Kidney epithelial cell (primary cell): ENCODE data around the gene AOX1. TPM values are rescaled to one million over a fixed set of nuclear protein-coding genes. Genes with fewer than 3 reads are reported as not detected.

Source experiments
- DNase-seq: peaks from one replicate; pipeline ENCODE4 v3.0.0-alpha.2; 2010; ENCODE audit warnings: low read depth
- H3K27me3 ChIP-seq: 2 replicates; pipeline ENCODE4 v1.6.0; 2011; ENCODE audit warnings: low read length; ENCODE audit not compliant: control insufficient read depth, insufficient read depth
- H3K36me3 ChIP-seq: 2 replicates; pipeline ENCODE4 v1.5.1; 2011; ENCODE audit warnings: low read length; ENCODE audit not compliant: control insufficient read depth, insufficient read depth
- H3K4me3 ChIP-seq: 2 replicates; pipeline ENCODE4 v1.5.1; 2011; ENCODE audit warnings: low read depth, mild to moderate bottlenecking, control low read depth, low read length
- total RNA-seq: library from RNA; depleted of rRNA; stranded (reverse); fragments of >200 nt; gene quantifications from 2 replicates; pipeline ENCODE4 v1.2.3, GENCODE V29; 2015
- TF ChIP-seq, protein P1 (sequence below): IDR thresholded peaks from 2 replicates; pipeline ENCODE4 v1.5.1; 2011; ENCODE audit warnings: mild to moderate bottlenecking, moderate library complexity, low read length, control low read depth, inconsistent platforms; ENCODE audit not compliant: insufficient read depth, poor library complexity, severe bottlenecking

The AOX1 gene
- total RNA-seq, 1 donor from 2014 or later: 0.88 TPM

DNA sequence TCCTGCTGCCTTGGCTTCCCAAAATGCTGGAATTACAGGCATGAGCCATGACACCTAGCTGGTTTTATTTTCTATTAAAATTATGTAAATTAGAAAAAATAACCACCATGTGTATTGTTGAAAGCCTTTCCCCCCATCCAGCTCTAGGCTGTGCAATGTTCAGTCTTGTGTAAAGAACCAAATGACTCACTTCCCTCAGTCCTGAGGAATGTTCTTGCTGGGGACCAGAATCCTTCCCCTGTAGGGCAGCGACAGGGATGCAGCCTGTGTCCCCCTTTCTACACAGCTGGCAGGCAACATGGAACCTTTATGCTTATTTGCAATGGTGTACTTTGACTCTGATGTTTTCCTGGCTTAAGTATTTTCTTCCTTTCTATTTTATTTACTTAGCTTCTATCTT lies 29.4 kb downstream of the AOX1 start:
- Histone ChIP-seq H3K36me3 (no peaks in the 10 kb centered on the region), H3K4me3 (no peak overlapping the region), H3K27me3 (no peaks in the 10 kb centered on the region)
- DNase-seq: peak; percentile 73
- TF ChIP-seq, protein P1, sequence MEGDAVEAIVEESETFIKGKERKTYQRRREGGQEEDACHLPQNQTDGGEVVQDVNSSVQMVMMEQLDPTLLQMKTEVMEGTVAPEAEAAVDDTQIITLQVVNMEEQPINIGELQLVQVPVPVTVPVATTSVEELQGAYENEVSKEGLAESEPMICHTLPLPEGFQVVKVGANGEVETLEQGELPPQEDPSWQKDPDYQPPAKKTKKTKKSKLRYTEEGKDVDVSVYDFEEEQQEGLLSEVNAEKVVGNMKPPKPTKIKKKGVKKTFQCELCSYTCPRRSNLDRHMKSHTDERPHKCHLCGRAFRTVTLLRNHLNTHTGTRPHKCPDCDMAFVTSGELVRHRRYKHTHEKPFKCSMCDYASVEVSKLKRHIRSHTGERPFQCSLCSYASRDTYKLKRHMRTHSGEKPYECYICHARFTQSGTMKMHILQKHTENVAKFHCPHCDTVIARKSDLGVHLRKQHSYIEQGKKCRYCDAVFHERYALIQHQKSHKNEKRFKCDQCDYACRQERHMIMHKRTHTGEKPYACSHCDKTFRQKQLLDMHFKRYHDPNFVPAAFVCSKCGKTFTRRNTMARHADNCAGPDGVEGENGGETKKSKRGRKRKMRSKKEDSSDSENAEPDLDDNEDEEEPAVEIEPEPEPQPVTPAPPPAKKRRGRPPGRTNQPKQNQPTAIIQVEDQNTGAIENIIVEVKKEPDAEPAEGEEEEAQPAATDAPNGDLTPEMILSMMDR: peak; percentile 7

DNA sequence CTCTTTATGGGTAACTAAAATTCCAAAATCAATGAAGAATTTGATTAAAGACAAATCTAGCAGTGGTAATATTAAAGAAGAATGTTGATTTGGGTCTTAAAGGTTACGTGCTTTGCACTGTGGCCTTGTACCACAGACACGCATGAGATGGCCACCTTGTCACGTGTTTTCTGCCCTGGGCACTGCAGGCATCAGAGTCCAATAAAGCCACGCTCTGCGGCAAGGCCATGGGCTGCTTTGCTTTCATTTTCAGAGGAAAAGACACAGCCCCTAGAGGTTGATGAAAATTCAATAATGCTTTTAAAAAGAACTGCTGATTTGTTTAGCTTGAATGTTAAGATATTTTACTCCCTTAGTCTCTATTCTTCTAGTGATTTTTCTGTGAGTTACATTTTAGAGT lies 30.4 kb downstream of the AOX1 start:
- Histone ChIP-seq H3K36me3 (no peaks in the 10 kb centered on the region), H3K4me3 (no peak overlapping the region), H3K27me3 (no peaks in the 10 kb centered on the region)
- TF ChIP-seq, protein P1: no peak
- no peak for DNase-seq

DNA sequence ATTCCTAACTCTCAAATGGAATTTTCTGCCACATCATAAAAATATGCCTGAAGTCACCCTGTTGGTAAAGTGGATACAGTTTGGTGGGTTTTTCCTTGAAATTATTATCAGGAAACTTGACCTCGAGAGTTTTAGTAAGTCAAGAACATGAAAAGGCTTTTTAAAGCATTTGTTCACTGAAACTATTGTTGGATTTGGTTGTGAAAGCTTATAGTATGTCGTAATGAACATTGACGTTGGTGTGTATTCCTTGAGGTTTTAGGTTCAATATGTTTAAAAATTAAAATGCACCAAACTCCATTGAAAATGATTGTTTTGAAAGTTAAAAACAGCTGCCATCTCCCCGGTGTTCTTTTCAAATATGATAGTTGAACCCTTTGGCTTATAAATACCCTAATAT lies 30.8 kb downstream of the AOX1 start:
- TF ChIP-seq, protein P1: no peak
- no peak for DNase-seq
- no peaks in the 10 kb centered on the region for H3K36me3 ChIP-seq
- no peak overlapping the region for H3K4me3 ChIP-seq
- H3K27me3 ChIP-seq: no peaks in the 10 kb centered on the region

DNA sequence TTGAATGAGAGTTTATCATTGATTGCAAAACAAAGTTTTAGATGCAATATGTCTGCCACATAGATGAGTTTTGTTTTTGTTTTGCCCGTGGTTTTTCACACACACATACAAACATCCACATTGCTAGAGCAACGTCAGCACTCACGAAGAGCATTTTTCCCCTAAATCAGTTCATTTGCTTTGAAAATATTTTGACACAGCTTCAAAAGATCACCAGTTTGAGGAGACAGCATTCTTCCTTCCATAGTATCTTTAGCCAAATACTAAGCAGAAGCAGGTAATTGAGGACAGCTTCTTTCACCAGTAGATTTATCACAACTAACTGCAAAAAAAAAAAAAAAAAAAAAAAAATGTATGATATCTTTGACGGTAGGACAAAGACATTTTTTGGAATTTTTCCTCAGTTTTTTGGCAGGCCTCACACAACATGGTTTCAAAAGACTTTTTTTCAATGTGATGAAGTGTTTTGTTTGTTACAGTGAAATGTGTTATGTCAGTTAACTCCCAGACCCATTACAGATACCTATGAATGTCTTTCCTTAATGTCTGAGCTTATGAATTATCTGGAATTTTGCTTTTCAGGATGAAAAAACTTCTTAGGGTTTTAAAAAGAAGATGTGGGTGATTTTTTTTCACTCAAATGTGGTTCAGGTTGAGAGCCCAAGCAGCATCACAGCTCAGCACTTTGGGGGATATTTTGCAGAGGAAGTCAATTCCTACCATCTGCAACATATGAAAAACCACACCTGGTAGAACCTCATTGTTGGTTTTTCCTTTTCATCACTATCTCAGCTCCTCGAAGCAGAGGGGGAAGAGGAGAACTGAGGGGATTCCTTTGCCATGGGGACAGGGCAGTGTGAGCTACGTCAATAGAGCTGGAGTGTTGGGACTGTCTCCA lies 31.6 kb downstream of the AOX1 start:
- TF ChIP-seq, protein P1: no peak
- Histone ChIP-seq H3K36me3 (no peaks in the 10 kb centered on the region), H3K4me3 (no peak overlapping the region), H3K27me3 (no peaks in the 10 kb centered on the region)
- DNase-seq: no peak

DNA sequence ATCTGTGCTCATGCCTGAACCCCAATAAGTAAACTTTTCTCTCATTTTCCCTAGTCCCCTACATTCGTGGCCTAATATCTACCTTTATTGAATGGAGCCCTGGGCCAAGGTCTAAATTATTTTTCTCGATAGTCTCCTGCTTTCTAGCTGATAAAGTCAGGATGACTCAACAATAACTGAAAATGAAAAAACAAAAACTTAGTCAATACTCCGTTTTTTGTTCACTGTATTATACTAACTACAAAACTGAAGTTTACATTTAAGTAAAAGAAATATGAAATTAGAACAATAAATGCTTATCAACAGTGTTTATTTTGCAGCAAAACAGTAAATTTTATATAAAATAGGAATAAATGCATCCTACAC lies 32.2 kb downstream of the AOX1 start:
- H3K4me3 ChIP-seq: no peak overlapping the region
- no peaks in the 10 kb centered on the region for H3K36me3 ChIP-seq
- DNase-seq: no peak
- H3K27me3 ChIP-seq: no peaks in the 10 kb centered on the region
- TF ChIP-seq, protein P1: no peak

DNA sequence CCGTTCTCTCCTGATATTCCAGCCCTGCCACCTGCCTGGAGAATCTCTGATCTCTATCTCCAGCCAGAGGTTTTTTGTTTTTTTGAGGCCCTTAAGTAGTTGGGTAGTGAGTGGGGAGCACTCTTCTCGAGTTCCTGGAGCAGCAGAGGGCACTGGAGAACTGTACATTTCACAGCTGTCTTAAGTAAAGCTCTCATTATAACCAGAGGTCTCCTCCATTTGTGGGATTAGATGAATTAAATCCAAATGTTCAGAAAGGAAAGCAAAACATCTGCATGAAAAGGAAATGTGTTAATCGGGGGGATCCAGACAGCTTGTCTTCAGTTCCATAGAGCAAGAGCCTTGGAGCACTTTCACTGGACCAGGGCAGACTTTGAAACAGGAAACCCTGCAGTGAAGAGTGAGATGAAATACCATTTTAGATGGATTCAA lies 32.8 kb downstream of the AOX1 start:
- no peak overlapping the region for H3K4me3 ChIP-seq
- TF ChIP-seq, protein P1: no peak
- H3K36me3 ChIP-seq: no peaks in the 10 kb centered on the region
- no peaks in the 10 kb centered on the region for H3K27me3 ChIP-seq
- no peak for DNase-seq
